ENCODE results near the gene CDK12.

The CDK12 gene

DNA sequence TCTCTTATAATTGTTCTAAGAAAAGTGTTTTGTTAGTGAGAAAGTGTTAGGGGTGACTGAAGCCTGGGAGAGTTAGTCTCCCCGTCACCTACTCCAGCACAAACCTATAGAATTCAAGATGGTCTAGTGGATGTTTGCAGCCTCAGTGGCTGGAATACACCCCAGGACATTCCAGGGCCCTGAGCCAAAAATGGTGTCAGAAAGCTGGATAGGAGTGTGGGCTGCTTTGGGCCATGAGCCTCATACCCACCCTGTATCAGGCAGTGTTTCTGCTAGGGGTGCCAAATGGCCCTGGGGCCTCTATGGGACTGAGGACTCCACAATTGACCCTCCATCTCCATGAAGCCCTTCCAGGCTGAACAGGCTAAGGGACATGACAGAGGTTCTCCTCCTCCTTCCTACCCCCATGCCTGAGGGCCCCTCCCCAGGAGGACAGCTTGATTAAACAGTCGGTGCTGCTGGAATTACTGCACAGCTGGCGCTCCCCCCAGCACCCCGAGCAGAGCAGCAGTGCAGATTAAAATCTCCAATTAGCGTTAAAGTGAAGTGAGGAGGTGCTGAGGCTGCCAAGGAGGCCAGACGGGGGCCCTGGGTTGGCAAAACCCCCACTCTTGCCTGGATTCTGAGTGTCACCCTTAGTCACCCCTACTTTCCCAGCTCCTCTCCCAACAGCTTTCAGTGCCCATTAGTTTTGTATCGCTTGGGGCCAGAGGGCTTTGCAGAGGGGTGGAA is 87.4 kb downstream of the CDK12 start:
- DNase-seq (ENCODE audit: low read depth in 2 of 2): peak; percentile 24 to 79
- TF ChIP-seq, protein P1, sequence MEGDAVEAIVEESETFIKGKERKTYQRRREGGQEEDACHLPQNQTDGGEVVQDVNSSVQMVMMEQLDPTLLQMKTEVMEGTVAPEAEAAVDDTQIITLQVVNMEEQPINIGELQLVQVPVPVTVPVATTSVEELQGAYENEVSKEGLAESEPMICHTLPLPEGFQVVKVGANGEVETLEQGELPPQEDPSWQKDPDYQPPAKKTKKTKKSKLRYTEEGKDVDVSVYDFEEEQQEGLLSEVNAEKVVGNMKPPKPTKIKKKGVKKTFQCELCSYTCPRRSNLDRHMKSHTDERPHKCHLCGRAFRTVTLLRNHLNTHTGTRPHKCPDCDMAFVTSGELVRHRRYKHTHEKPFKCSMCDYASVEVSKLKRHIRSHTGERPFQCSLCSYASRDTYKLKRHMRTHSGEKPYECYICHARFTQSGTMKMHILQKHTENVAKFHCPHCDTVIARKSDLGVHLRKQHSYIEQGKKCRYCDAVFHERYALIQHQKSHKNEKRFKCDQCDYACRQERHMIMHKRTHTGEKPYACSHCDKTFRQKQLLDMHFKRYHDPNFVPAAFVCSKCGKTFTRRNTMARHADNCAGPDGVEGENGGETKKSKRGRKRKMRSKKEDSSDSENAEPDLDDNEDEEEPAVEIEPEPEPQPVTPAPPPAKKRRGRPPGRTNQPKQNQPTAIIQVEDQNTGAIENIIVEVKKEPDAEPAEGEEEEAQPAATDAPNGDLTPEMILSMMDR (IDR thresholded peaks at IDR 0.05; ENCODE audit: low read depth, low read length): no peak
- H3K4me3 ChIP-seq (replicated peaks in 1 of 2; ENCODE audit: low read depth in 2 of 2, low read length in 2 of 2): no peak overlapping the region

DNA sequence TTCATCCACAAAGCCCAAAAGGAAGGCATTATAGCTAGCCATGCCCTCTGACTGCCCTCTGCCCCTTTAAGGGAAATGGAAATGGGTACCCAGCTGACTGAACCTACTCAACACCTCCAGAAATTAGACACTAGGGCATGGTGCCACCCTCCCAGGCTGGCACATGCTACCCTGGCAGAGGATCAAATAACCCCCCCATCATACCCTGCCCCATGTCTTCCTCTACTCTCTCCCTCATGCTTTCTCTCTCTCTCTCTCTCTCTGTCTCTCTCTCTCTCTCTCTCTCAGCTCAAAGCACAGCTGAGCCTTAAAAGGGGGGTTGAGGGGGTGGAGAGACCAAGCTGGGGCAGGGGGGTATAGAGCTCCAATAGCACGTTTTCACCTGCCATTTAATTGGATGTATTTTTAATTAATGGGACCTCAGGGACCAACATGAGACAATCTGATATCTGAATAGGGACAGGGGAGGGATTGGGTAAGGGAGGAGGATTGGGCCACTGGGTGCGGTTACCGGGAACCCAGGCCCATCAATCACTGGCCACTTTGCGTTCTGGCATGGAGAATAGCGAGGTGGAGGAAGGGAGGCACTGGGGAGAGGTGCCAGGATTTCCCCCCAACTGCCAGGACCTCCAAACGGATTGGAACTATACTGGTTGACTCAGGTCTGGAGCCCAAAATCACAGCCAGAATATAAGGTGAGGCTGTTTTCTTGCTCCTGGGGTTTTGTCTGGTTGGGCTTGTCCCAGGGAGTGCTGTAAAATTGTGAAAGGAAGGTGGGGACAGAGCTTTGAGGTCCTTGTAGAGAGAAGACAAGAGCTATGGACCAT is 88.7 kb downstream of the CDK12 start:
- DNase-seq (ENCODE audit: low read depth in 2 of 2): no peak
- H3K4me3 ChIP-seq (replicated peaks in 1 of 2; ENCODE audit: low read depth in 2 of 2, low read length in 2 of 2): no peak overlapping the region
- TF ChIP-seq, protein P1 (IDR thresholded peaks at IDR 0.05; ENCODE audit: low read depth, low read length): no peak

DNA sequence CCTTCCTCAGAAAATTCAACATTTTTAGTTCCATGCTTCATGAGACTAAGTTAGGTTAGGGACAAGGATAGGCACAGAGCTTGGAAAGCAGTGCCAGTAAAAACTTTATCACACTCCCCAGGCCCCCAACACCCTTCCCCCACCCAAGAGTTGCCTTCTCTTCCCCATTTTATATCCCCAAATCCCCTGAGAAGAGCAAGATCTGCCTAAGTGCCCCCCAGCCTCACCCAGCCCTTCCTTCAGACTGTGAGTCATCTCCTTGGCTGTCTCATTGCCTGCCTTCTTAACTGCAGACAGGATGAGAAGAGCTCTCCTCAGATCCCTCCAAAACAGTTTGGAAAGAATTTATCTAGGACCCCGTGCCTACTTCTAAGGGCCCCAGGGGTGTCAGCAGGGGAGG is 90.6 kb downstream of the CDK12 start:
- no peak overlapping the region for H3K4me3 ChIP-seq (replicated peaks in 1 of 2; ENCODE audit: low read depth in 2 of 2, low read length in 2 of 2)
- TF ChIP-seq, protein P1 (IDR thresholded peaks at IDR 0.05; ENCODE audit: low read depth, low read length): no peak

DNA sequence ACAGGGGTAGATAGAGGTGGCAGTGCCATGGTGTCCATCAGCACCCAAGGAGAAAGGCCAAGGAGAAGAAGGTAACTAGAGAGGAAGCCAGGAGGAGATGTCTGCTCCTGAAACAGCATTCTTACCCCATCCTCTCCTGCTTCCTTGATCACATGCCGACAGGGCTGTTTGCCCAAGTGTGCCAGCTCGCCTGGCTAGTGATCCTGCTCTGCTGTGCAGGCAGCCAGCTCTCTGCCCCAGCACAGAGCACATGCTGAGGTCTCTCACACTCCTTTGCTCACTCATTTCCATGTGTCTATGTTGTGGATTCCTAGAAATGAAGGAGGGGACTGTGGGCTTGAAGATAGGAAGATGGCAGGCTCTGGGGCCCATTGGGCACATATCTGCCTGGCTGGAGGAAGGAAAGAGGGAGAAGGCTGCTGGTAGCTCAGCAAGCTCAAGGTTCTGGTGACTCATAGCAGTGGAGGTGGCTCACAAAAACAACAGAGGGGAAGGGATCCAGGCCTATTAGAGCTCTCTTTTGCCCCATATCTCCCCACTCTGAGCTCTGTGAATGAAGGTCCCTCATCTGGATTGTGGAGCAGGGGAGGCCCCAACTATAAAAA is 92.2 kb downstream of the CDK12 start:
- no peak overlapping the region for H3K4me3 ChIP-seq (replicated peaks in 1 of 2; ENCODE audit: low read depth in 2 of 2, low read length in 2 of 2)
- TF ChIP-seq, protein P1 (IDR thresholded peaks at IDR 0.05; ENCODE audit: low read depth, low read length): no peak
- DNase-seq (ENCODE audit: low read depth in 2 of 2): peak; percentile 56 to 60

More for the DNA sequence above, 90.6 kb downstream of the CDK12 start:
- peak; percentile 38 to 46 for DNase-seq (ENCODE audit: low read depth in 2 of 2)

DNA sequence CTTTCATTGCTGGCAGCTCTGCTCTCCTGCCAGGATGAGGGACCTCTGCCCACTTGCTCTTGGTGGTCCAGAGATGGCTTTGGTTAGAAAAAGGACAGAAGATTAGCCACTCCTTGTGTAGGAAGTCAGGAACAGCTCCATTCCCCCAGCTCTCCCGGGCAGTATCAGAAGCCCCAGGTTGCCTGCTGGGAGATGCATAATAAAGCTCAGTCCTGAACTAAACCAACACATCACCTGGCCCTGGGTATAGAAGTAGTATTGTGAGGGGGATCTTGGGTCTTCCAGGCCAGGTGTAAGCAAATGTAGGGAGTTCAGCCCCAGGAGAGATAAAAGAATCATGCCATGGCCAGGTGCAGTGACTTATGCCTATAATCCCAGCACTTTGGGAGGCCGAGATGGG is 94.1 kb downstream of the CDK12 start:
- no peak for DNase-seq (ENCODE audit: low read depth in 2 of 2)
- TF ChIP-seq, protein P1 (IDR thresholded peaks at IDR 0.05; ENCODE audit: low read depth, low read length): no peak
- no peak overlapping the region for H3K4me3 ChIP-seq (replicated peaks in 1 of 2; ENCODE audit: low read depth in 2 of 2, low read length in 2 of 2)

- TF ChIP-seq, protein P1 (IDR thresholded peaks at IDR 0.05; ENCODE audit: low read depth, low read length): no peak
- no peak overlapping the region for H3K4me3 ChIP-seq (replicated peaks in 1 of 2; ENCODE audit: low read depth in 2 of 2, low read length in 2 of 2)
- DNase-seq (ENCODE audit: low read depth in 2 of 2): no peak
These were observed 95.1 kb downstream of the CDK12 start for GRCh38 chr17:39556423-39556822.

Measured in cardiac fibroblast (primary cell).